ENCODE data around the gene LRRC49.
"Not testable (repeated sequence)": the region's sequence is repeated elsewhere in the genome, so short reads cannot be mapped to it uniquely, and the experiment has no call there.

The LRRC49 gene

GRCh38 chr15:70867911-70868467, 24.6 kb upstream of the LRRC49 start:
- no peak for DNase-seq (ENCODE audit: low read depth)

GRCh38 chr15:70869346-70869745, 23.3 kb upstream of the LRRC49 start:
- no peak for DNase-seq (ENCODE audit: low read depth)

GRCh38 chr15:70870051-70870450, 22.6 kb upstream of the LRRC49 start:
- peak; percentile 70 for DNase-seq (ENCODE audit: low read depth)

GRCh38 chr15:70871490-70871889, 21.1 kb upstream of the LRRC49 start:
- not testable (repeated sequence) for DNase-seq (ENCODE audit: low read depth)

GRCh38 chr15:70873232-70874054, 19.2 kb upstream of the LRRC49 start:
- no peak for DNase-seq (ENCODE audit: low read depth)

GRCh38 chr15:70875001-70875782, 17.4 kb upstream of the LRRC49 start:
- DNase-seq (ENCODE audit: low read depth) = no peak

GRCh38 chr15:70876011-70876410, 16.6 kb upstream of the LRRC49 start:
- no peak for DNase-seq (ENCODE audit: low read depth)

- DNase-seq (ENCODE audit: low read depth) = no peak
These were observed 15.9 kb upstream of the LRRC49 start for GRCh38 chr15:70876683-70877082.

- no peak for DNase-seq (ENCODE audit: low read depth)
These were observed 13.2 kb upstream of the LRRC49 start for GRCh38 chr15:70879401-70879800.

GRCh38 chr15:70880781-70881180, 11.8 kb upstream of the LRRC49 start:
- no peak for DNase-seq (ENCODE audit: low read depth)

- DNase-seq (ENCODE audit: low read depth) = no peak
These were observed 10.3 kb upstream of the LRRC49 start for GRCh38 chr15:70882361-70882760.

- no peak for DNase-seq (ENCODE audit: low read depth)
These were observed 410 bp downstream of the LRRC49 start for GRCh38 chr15:70892912-70893560.

GRCh38 chr15:70902107-70902506, 9.5 kb downstream of the LRRC49 start:
- DNase-seq (ENCODE audit: low read depth) = peak; percentile 62

GRCh38 chr15:70906842-70907241, 14.2 kb downstream of the LRRC49 start:
- DNase-seq (ENCODE audit: low read depth) = no peak

GRCh38 chr15:70907784-70908471, 15.3 kb downstream of the LRRC49 start:
- no peak for DNase-seq (ENCODE audit: low read depth)

- DNase-seq (ENCODE audit: low read depth) = no peak
These were observed 18.3 kb downstream of the LRRC49 start for GRCh38 chr15:70910958-70911357.

GRCh38 chr15:70912187-70912586, 19.6 kb downstream of the LRRC49 start:
- DNase-seq (ENCODE audit: low read depth) = no peak

GRCh38 chr15:70916531-70916930, 23.9 kb downstream of the LRRC49 start:
- DNase-seq (ENCODE audit: low read depth) = no peak

GRCh38 chr15:70917955-70918354, 25.3 kb downstream of the LRRC49 start:
- DNase-seq (ENCODE audit: low read depth) = no peak

- no peak for DNase-seq (ENCODE audit: low read depth)
These were observed 28.5 kb downstream of the LRRC49 start for GRCh38 chr15:70920981-70921696.

- DNase-seq (ENCODE audit: low read depth) = no peak
These were observed 29.5 kb downstream of the LRRC49 start for GRCh38 chr15:70922119-70922518.
